K562 (cell line): Measurements from ENCODE around the gene B3GALT5. TPM values are rescaled to one million over a fixed set of nuclear protein-coding genes. Genes with fewer than 3 reads are reported as not detected.

Experiments
- ATAC-seq: fragments of 200-7000 bp; cut with Tn5 transposase; 3 replicates; pipeline ENCODE4 v1.9.1; 2020; ENCODE audit warnings: moderate library complexity
- BruUV-seq: library from RNA; stranded (reverse); fragments of 400-500 nt; replicated peaks from 2 replicates; lab custom pipeline; 2021; lab: Mats Ljungman, UMichigan
- CTCF ChIA-PET: fragments of 300-600 bp; formaldehyde crosslinking; extraction: SDS; loops from one replicate; lab custom pipeline; 2021; ENCODE audit warnings: low intra/inter-chr PET ratio; lab: Yijun Ruan, JAX
- POLR2A ChIA-PET: fragments of 300-600, 350-650 bp; sonication (Branson Sonifier 250); formaldehyde crosslinking; extraction: SDS; loops from one replicate; lab custom pipeline; 2021; ENCODE audit warnings: antibody characterized with exemption, inconsistent platforms; lab: Yijun Ruan, JAX
- DNase-seq, 4 experiments: peaks; one replicate each; pipeline versions ENCODE4 v3.0.0 to v3.0.0-alpha.2; 2011 to 2018; ENCODE audit warnings: low spot score in 3 of 4, mixed read lengths in 3 of 4; ENCODE audit errors: extremely low read depth in 1 of 4
- FAIRE-seq: peaks from 2 replicates; lab custom pipeline; 2011; peaks lifted over from hg19 to GRCh38; lab: Jason Lieb, UNC
- H2AFZ ChIP-seq: 2 replicates; pipeline ENCODE4 v1.6.0; 2011; ENCODE audit warnings: low read depth, low read length, control low read depth, inconsistent platforms
- H3K27ac ChIP-seq: fragments of 200-600 bp; 3 replicates; pipeline ENCODE4 v1.8.0; 2011; ENCODE audit warnings: low read depth, mild to moderate bottlenecking, control low read depth, inconsistent platforms, low read length, moderate library complexity, mixed read lengths; ENCODE audit errors: extremely low read depth
- H3K27me3 ChIP-seq, 2 experiments: fragments of 300-600 bp in 1 of 2; 2 replicates in 1 of 2; 3 replicates in 1 of 2; pipeline versions ENCODE4 v1.6.0 to v1.8.0; 2011; ENCODE audit warnings: inconsistent platforms in 2 of 2, low read length in 2 of 2, mild to moderate bottlenecking in 1 of 2, mixed read lengths in 1 of 2, moderate library complexity in 1 of 2; ENCODE audit not compliant: control insufficient read depth in 2 of 2, insufficient read depth in 2 of 2
- H3K36me3 ChIP-seq: fragments of 300-600 bp; 3 replicates; pipeline ENCODE4 v1.8.0; 2011; ENCODE audit warnings: mild to moderate bottlenecking, low read length, inconsistent platforms; ENCODE audit not compliant: control insufficient read depth, insufficient read depth
- H3K4me1 ChIP-seq, 2 experiments: fragments of 200-600 bp in 1 of 2; replicated peaks in 1 of 2; 2 replicates in 1 of 2; 3 replicates in 1 of 2; pipeline versions ENCODE4 v1.5.1 to v1.8.0; 2011; ENCODE audit warnings: inconsistent platforms in 2 of 2, low read length in 2 of 2, mild to moderate bottlenecking in 1 of 2, mixed read lengths in 1 of 2, moderate library complexity in 1 of 2; ENCODE audit not compliant: control insufficient read depth in 2 of 2, insufficient read depth in 2 of 2
- H3K4me2 ChIP-seq: 2 replicates; pipeline ENCODE4 v1.6.1; 2011; ENCODE audit warnings: low read length, control low read depth, inconsistent platforms, mixed read lengths; ENCODE audit not compliant: insufficient read depth
- H3K4me3 ChIP-seq: fragments of 200-600 bp; sonication (generic), shearing (Covaris generic); 2 replicates; pipeline ENCODE4 v1.5.1; 2016; ENCODE audit warnings: control low read depth, inconsistent platforms
- H3K79me2 ChIP-seq: fragments of 200-600 bp; 3 replicates; pipeline ENCODE4 v1.8.0; 2011; ENCODE audit warnings: low read length, inconsistent platforms; ENCODE audit not compliant: control insufficient read depth, insufficient read depth
- H3K9ac ChIP-seq, 2 experiments: 2 replicates each; pipeline versions ENCODE4 v1.6.0 to v1.6.1; 2011; ENCODE audit warnings: low read depth in 2 of 2, low read length in 2 of 2, control low read depth in 1 of 2, inconsistent platforms in 1 of 2, mild to moderate bottlenecking in 1 of 2, mixed read lengths in 1 of 2; ENCODE audit not compliant: insufficient read depth in 1 of 2
- H3K9me1 ChIP-seq: one replicate; pipeline ENCODE4 v1.6.0; 2011; ENCODE audit warnings: inconsistent platforms, mild to moderate bottlenecking, low read length, moderate library complexity; ENCODE audit not compliant: control insufficient read depth, insufficient read depth
- H3K9me3 ChIP-seq: replicated peaks from 2 replicates; pipeline ENCODE4 v1.5.1; 2011; ENCODE audit warnings: low read depth, low read length, inconsistent platforms; ENCODE audit not compliant: control insufficient read depth, insufficient read depth
- H4K20me1 ChIP-seq: replicated peaks from 2 replicates; pipeline ENCODE4 v1.6.1; 2011; ENCODE audit warnings: low read length, inconsistent platforms, mixed read lengths; ENCODE audit not compliant: control insufficient read depth, insufficient read depth
- ASH1L ChIP-seq: fragments of 450-650 bp; IDR thresholded peaks from 2 replicates; pipeline ENCODE4 v1.6.1; 2018; ENCODE audit warnings: borderline replicate concordance, mild to moderate bottlenecking, low read depth; ENCODE audit not compliant: partially characterized antibody
- FOXA1 ChIP-seq: fragments of 450-650 bp; IDR thresholded peaks from 2 replicates; pipeline ENCODE4 v1.6.1; 2016; ENCODE audit warnings: mild to moderate bottlenecking, borderline replicate concordance
- ILK ChIP-seq: fragments of 450-650 bp; IDR thresholded peaks from 2 replicates; pipeline ENCODE4 v1.6.1; 2016; ENCODE audit warnings: missing genetic modification characterization, low read depth, mild to moderate bottlenecking, missing compliant biosample characterization, moderate library complexity, borderline replicate concordance
- IRF9 ChIP-seq: fragments of 450-650 bp; IDR thresholded peaks from 2 replicates; pipeline ENCODE4 v1.6.1; 2016; ENCODE audit warnings: missing biosample characterization, missing genetic modification characterization
- MNT ChIP-seq, 2 experiments: fragments of 450-650 bp; conservative IDR thresholded peaks; 2 replicates each; pipeline ENCODE4 v1.6.1; 2017; ENCODE audit warnings: mild to moderate bottlenecking in 2 of 2, moderate library complexity in 2 of 2
- ZNF121 ChIP-seq: sonication (generic); formaldehyde crosslinking; conservative IDR thresholded peaks from 2 replicates; pipeline ENCODE4 v1.8.0; 2022; ENCODE audit warnings: missing genetic modification reagents
- ZNF282 ChIP-seq: sonication (generic); formaldehyde crosslinking; IDR thresholded peaks from 2 replicates; pipeline ENCODE4 v1.8.1; 2023; ENCODE audit warnings: missing genetic modification reagents
- ZNF551 ChIP-seq: fragments of 250-450 bp; sonication (Bioruptor Pico); IDR thresholded peaks from 2 replicates; pipeline ENCODE4 v1.5.0; 2021; ENCODE audit warnings: mild to moderate bottlenecking, moderate library complexity
- WGBS: fragments of 100-300 bp; shearing (Covaris generic); methylation state at CpG from one replicate; pipeline ENCODE4 v1.1.6; 2016; ENCODE audit warnings: low coverage, mixed read lengths; ENCODE audit not compliant: insufficient coverage; ENCODE audit errors: missing lambda C conversion rate; 5-methylcytosine and 5-hydroxymethylcytosine counted together
- in situ Hi-C: fragments of 300-500 bp; cut with MboI; formaldehyde crosslinking; loops from 4 replicates; pipeline ENCODE4 v1.15.0; 2018; ENCODE audit warnings: inconsistent platforms, mixed read lengths
- intact Hi-C: fragments of 100-400 bp; cut with micrococcal nuclease; formaldehyde crosslinking; loops from 2 replicates; pipeline ENCODE4 v1.14.2; 2022
- polyA plus RNA-seq, 8 experiments: library from polyadenylated mRNA; depleted of rRNA in 4 of 8; stranded (reverse) in 5 of 8; unstranded in 3 of 8; fragments of >200 nt; fragmentation: Nextera tagmentation in 2 of 8; fragmentation: Illumina TruSeq in 1 of 8; extraction: Ambion mirVana in 2 of 8; extraction: Trizol in 1 of 8; gene quantifications; 2 replicates each; pipeline versions ENCODE4 v1.2.1 to v1.2.3, GENCODE V29; 2011 to 2014; ENCODE audit warnings: inconsistent platforms in 1 of 8, missing spikeins in 1 of 8
- total RNA-seq, 7 experiments: library from RNA; depleted of rRNA in 6 of 7; stranded (reverse); fragments of >200 nt in 6 of 7; fragmentation: Illumina TruSeq in 2 of 7; extraction: Trizol in 2 of 7; gene quantifications; 2 replicates each; pipeline versions ENCODE4 v1.2.1 to v1.2.3, GENCODE V29; 2011 to 2021; ENCODE audit warnings: low replicate concordance in 1 of 7
- TF ChIP-seq, protein P1 (sequence below): fragments of 150-350 bp; IDR thresholded peaks from 2 replicates; pipeline ENCODE4 v1.6.1; 2014; ENCODE audit warnings: low read depth, mild to moderate bottlenecking, low read length, borderline replicate concordance

The B3GALT5 gene
- total and polyA plus RNA-seq, 9 of the 15 experiments (the other 6 are each of a cell fraction or from before 2014, with no cell fraction given): 0.02 TPM; not detected in 8

DNA sequence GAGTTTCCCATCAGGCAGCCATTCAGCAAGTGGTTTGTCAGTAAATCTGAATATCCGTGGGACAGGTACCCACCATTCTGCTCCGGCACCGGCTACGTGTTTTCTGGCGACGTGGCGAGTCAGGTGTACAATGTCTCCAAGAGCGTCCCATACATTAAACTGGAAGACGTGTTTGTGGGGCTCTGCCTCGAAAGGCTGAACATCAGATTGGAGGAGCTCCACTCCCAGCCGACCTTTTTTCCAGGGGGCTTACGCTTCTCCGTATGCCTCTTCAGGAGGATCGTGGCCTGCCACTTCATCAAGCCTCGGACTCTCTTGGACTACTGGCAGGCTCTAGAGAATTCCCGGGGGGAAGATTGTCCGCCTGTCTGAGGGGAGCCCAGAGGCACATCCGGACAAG, 48.4 kb downstream of the B3GALT5 start:
- ChIA-PET CTCF (no interaction called here), POLR2A (interaction anchor here (1.1 kb wide), 1 partner anchor 151 kb away, joined by 3 read pairs; no protein-coding TSS in a partner anchor)
- Histone ChIP-seq H3K9ac (no peak overlapping the region), H3K4me2 (no peak overlapping the region), H3K4me1 (no peaks in the 10 kb centered on the region), H3K36me3 (no peaks in the 10 kb centered on the region), H3K27ac (no peak overlapping the region), H3K79me2 (no peaks in the 10 kb centered on the region), H3K9me3 (no peaks in the 10 kb centered on the region), H3K9me1 (no peaks in the 10 kb centered on the region), H3K4me3 (no peak overlapping the region), H3K27me3 (peaks cover 16 to 55% of the 10 kb centered on the region in 2 experiments; a peak in 4 of 5 replicates), H4K20me1 (no peaks in the 10 kb centered on the region), H2AFZ (no peak overlapping the region)
- in situ Hi-C loops: no loop called here
- ATAC-seq (no peak), DNase-seq (no peak), FAIRE-seq (no peak)
- WGBS: 3% methylated on average over 18 of the region's 18 CpGs
- no peak for TF ChIP-seq ZNF282 (CRISPR knock-in tag)
- no peak for TF ChIP-seq IRF9 (tag)
- TF ChIP-seq ASH1L: no peak
- TF ChIP-seq, protein P1, sequence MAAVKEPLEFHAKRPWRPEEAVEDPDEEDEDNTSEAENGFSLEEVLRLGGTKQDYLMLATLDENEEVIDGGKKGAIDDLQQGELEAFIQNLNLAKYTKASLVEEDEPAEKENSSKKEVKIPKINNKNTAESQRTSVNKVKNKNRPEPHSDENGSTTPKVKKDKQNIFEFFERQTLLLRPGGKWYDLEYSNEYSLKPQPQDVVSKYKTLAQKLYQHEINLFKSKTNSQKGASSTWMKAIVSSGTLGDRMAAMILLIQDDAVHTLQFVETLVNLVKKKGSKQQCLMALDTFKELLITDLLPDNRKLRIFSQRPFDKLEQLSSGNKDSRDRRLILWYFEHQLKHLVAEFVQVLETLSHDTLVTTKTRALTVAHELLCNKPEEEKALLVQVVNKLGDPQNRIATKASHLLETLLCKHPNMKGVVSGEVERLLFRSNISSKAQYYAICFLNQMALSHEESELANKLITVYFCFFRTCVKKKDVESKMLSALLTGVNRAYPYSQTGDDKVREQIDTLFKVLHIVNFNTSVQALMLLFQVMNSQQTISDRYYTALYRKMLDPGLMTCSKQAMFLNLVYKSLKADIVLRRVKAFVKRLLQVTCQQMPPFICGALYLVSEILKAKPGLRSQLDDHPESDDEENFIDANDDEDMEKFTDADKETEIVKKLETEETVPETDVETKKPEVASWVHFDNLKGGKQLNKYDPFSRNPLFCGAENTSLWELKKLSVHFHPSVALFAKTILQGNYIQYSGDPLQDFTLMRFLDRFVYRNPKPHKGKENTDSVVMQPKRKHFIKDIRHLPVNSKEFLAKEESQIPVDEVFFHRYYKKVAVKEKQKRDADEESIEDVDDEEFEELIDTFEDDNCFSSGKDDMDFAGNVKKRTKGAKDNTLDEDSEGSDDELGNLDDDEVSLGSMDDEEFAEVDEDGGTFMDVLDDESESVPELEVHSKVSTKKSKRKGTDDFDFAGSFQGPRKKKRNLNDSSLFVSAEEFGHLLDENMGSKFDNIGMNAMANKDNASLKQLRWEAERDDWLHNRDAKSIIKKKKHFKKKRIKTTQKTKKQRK: no peak
- no peak for TF ChIP-seq FOXA1
- no peak for TF ChIP-seq ZNF121 (CRISPR knock-in tag)
- no peak for TF ChIP-seq ILK (tag)
- TF ChIP-seq MNT (conservative IDR thresholded peaks at IDR 0.05): no peak
- TF ChIP-seq ZNF551 (CRISPR knock-in tag): no peak
- intact Hi-C loops: no loop called here
- no TSS peak for BruUV-seq
